Cardiac fibroblast (primary cell): Measurements from ENCODE around the gene TIPARP.
"Not testable (repeated sequence)": the region's sequence is repeated elsewhere in the genome, so short reads cannot be mapped to it uniquely, and the experiment has no call there.

Experiments
- DNase-seq, 2 donors: peaks; one replicate each; pipeline versions ENCODE4 v3.0.0 to v3.0.0-alpha.2; 2010; ENCODE audit warnings: low read depth in 2 of 2
- H3K4me3 ChIP-seq, 2 donors: replicated peaks in 1 of 2; 1 replicate in 1 of 2; 2 replicates in 1 of 2; pipeline ENCODE4 v1.5.1; 2011; ENCODE audit warnings: low read depth in 2 of 2, low read length in 2 of 2, mild to moderate bottlenecking in 2 of 2, moderate library complexity in 1 of 2
- CTCF ChIP-seq: IDR thresholded peaks from one replicate; pipeline ENCODE4 v1.5.1; 2011; ENCODE audit warnings: low read depth, mild to moderate bottlenecking, low read length, inconsistent platforms

TIPARP gene

DNA sequence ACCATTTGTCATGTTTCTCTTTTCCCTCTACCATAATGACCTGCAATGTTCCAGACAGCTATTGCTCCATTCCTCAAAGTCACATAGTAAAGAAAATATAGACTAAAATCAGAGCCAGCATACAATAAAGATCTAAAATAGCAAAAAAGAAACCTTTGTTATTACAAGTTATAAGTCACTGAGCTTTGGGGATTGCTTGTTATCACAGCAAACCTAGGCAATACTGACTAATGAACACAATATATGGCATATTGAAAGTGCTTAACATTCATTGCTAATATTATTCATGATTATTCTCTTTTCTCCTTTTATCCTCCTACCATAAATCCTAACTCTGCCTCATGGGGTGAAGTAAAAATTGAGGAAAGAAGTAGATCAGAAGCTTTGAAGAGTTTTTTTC is 27.4 kb upstream of the TIPARP start:
- TF ChIP-seq CTCF: no peak
- DNase-seq: no peak
- H3K4me3 ChIP-seq: no peak overlapping the region

- peak; percentile 37 to 90 for DNase-seq
- no peak overlapping the region for H3K4me3 ChIP-seq
- TF ChIP-seq CTCF: no peak
These were observed 26.3 kb upstream of the TIPARP start for GRCh38 chr3:156648086-156648485.

GRCh38 chr3:156649681-156650080 is 24.7 kb upstream of the TIPARP start:
- no peak for DNase-seq
- no peak for TF ChIP-seq CTCF
- no peak overlapping the region for H3K4me3 ChIP-seq

GRCh38 chr3:156652661-156653060 is 21.7 kb upstream of the TIPARP start:
- H3K4me3 ChIP-seq, DNase-seq: not testable (repeated sequence)

GRCh38 chr3:156654834-156655233 is 19.6 kb upstream of the TIPARP start:
- no peak for TF ChIP-seq CTCF
- DNase-seq: no peak
- no peak overlapping the region for H3K4me3 ChIP-seq

GRCh38 chr3:156655819-156656550 is 18.4 kb upstream of the TIPARP start:
- no peak for TF ChIP-seq CTCF
- no peak for DNase-seq
- no peak overlapping the region for H3K4me3 ChIP-seq

DNA sequence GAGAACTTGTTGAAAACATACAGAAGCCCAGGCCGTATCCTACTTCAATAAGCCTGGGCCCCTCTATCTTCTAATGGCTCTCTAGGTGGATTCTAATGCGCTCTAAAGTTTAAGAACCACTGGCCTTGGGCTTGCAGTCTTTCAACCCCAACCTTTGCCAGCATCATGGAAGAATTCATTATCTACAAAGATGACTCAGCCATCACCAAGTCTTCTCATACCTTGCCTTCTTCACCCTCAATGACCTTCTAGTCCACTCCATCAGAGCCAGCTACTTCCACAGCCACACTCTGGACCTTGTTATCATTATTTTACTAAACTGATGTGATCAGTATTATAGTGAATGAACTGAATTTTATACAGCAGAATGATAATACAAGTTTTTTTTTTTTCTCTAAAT is 16.9 kb upstream of the TIPARP start:
- DNase-seq: no peak
- no peak for TF ChIP-seq CTCF
- no peak overlapping the region for H3K4me3 ChIP-seq
